HG03457 (cell line): ENCODE measurements around the gene ZNF716.
"Not testable (repeated sequence)": the region's sequence is repeated elsewhere in the genome, so short reads cannot be mapped to it uniquely, and the experiment has no call there.

Source experiments
- ATAC-seq: cut with Tn5 transposase; IDR thresholded peaks from one replicate; pipeline ENCODE4 v1.9.1; 2021; ENCODE audit warnings: moderate number of reproducible peaks; ENCODE audit not compliant: unreplicated experiment

Gene ZNF716

GRCh38 chr7:57425969-57426628 is 23.9 kb upstream of the ZNF716 start:
- ATAC-seq: no peak

GRCh38 chr7:57426629-57427003 is 23.4 kb upstream of the ZNF716 start:
- ATAC-seq: no peak

- no peak for ATAC-seq
These were observed 22.8 kb upstream of the ZNF716 start for GRCh38 chr7:57427146-57427545.

- no peak for ATAC-seq
These were observed 22.4 kb upstream of the ZNF716 start for GRCh38 chr7:57427594-57427993.

GRCh38 chr7:57432583-57432982 is 17.4 kb upstream of the ZNF716 start:
- ATAC-seq: no peak

GRCh38 chr7:57437581-57437980 is 12.4 kb upstream of the ZNF716 start:
- ATAC-seq: no peak

- ATAC-seq: no peak
These were observed 11.7 kb upstream of the ZNF716 start for GRCh38 chr7:57438244-57438643.

GRCh38 chr7:57443567-57443966 is 6.4 kb upstream of the ZNF716 start:
- ATAC-seq: no peak

- ATAC-seq: not testable (repeated sequence)
These were observed 19.3 kb downstream of the ZNF716 start for GRCh38 chr7:57469186-57469828.

GRCh38 chr7:57480304-57480703 is 30.3 kb downstream of the ZNF716 start:
- not testable (repeated sequence) for ATAC-seq

GRCh38 chr7:57485022-57485421 is 35.0 kb downstream of the ZNF716 start:
- ATAC-seq: not testable (repeated sequence)

GRCh38 chr7:57487957-57488356 is 38.0 kb downstream of the ZNF716 start:
- no peak for ATAC-seq

- not testable (repeated sequence) for ATAC-seq
These were observed 45.1 kb downstream of the ZNF716 start for GRCh38 chr7:57495111-57495510.

GRCh38 chr7:57496395-57496794 is 46.4 kb downstream of the ZNF716 start:
- ATAC-seq: no peak

- ATAC-seq: no peak
These were observed 55.2 kb downstream of the ZNF716 start for GRCh38 chr7:57505176-57505575.
